Activated effector memory CD4-positive, alpha-beta T cell treated with anti-CD3 and anti-CD28 coated beads, Interleukin-2, amount 50 U/mL, for 16 hours (primary cell): Measurements from ENCODE around the gene ERC2.
"Not testable (repeated sequence)": the region's sequence is repeated elsewhere in the genome, so short reads cannot be mapped to it uniquely, and the experiment has no call there.

Experiments
- DNase-seq: peaks from one replicate; pipeline ENCODE4 v3.0.0-alpha.2; 2020

The ERC2 gene

DNA sequence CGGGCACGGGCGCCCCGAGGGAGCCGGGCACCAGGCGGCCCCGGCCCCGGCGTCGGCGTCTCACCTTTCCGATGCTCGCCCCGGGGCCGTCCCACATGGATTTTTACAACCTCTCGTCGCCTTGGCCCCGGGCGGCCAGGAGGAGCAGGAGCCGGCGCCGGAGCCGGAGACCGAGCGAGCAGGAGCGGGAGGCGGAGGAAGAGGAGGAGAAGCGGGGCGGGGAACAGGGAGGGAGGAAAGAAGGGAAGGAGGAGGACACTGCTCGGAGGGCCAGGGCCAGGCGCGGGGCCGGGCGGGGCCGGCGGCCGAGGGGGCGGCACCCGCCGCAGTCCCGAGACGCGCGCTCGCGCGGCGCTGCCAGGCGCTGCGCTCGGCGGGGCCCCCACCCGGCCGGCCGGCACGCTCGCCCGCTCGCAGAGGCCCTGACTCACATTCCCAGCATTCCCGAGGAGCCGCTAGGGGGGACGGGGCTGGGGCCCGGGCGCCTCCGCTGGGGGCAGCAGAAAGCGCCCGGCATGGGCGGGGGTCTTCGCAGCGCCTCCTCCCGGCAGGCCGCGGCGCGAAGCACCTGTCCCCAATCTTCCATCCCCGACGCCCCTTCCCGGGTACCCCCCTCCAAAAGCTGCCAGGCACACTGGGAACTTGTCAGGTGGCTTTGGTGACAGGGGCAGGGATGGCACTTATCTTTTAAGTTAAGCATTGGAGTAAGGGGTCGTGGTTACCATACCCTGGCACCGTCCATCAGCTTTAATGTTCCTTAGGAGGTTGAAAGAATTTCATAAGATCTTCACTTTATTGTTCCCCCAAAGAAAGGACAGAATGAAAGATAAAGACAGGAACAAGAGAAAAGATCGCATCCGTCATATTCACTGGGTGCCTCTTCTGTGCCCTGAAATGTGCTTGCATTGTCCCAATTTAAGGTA, at the start of gene ERC2:
Gene ERC2, minus strand, starts transcription at position 284 of the 923 bp plus-strand sequence.
- no peak for DNase-seq

DNA sequence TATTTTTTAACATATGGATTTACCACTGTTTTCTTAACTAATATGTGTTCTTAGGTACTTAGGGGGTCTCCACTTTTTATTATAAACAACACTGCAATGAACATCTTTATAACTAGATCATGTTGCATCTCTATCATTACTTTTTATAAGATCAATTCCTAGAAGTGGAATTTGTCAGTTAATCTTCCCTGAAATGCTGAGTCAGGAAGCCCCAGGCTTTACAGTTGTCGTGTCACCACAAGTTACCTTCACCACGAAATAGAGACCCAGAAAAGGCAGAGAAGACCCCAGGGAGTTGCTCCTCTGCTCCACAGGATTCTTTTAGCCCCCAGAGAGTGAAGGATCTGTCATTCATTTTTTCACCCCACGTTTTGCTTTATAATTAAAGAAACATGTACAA, 34.5 kb upstream of the ERC2 start:
- DNase-seq, result no peak

- not testable (repeated sequence) for DNase-seq
These were observed 28.1 kb upstream of the ERC2 start for GRCh38 chr3:56496376-56496775.

DNA sequence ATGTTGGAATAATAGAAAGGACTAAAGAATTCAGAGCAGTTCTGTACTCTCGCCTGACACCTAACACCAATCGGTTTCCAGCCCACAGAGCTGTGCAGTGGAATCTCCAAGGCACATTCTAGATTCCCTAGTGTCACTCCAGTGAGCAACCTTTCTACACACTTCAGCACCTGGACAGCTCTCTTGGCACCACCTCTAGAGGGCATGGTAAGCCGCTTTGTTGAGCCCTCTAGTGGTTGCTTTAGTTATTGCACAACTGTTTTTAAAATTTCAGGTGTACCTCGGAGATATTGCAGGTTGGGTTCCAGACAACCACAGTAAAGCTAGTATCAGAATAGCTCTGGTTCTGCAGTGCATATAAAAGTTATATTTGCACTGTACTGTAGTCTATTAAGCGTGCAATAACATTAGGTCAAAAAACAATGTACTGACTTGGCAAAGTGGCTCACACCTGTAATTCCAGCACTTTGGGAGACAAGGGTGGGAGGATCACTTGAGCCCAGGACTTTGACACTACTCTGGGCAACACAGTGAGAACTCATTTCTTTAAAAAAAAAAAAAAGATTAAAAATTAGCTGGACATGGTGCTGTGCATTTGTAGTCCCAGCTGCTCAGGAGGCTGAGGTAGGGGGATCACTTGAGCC, 26.5 kb upstream of the ERC2 start:
- peak; percentile 86 for DNase-seq

DNA sequence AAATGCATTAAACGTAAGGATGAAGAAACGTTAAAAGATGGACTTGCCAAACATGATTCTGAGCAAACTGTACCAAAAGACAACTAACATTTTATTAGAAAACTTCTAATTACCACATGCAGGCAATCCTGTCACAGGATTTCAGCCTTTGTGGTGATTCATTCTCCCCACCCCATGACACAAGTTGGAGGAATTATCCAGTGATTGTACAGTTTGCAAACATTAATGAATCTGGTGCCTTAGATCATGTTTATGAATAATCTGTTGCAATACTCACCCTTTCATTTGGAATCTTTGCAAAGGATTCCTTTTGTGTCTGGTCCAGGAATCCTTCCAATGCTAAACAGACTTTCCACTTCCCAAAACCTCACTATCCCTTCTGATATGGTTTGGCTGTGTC, 23.3 kb upstream of the ERC2 start:
- no peak for DNase-seq

- no peak for DNase-seq
These were observed 20.7 kb upstream of the ERC2 start for GRCh38 chr3:56488812-56489600.

- DNase-seq, result no peak
These were observed 16.3 kb upstream of the ERC2 start for GRCh38 chr3:56484525-56485032.

DNA sequence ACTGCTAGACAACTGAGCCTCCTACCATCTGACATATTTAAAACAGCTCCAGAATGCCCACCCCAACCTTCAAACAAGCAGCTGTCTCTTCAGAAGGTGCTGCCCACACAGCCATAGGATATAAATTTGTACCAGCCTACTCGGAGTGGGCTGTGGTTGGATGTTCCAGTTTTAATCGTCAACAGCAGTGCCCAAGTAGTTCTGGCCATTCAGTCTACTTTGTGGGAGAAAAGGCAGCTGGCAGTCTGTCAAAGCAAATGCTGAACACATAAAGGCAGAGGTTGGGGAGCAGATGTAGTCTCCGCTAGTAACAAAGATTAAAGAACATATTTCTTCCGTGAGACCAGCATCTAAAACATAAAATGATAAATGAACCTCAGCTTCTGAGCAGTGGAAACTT, 15.9 kb upstream of the ERC2 start:
- no peak for DNase-seq

- DNase-seq, result no peak
These were observed 9.4 kb upstream of the ERC2 start for GRCh38 chr3:56477646-56478045.

- DNase-seq, result no peak
These were observed 8.5 kb upstream of the ERC2 start for GRCh38 chr3:56476771-56477170.

GRCh38 chr3:56471771-56472170, 3.5 kb upstream of the ERC2 start:
- no peak for DNase-seq

DNA sequence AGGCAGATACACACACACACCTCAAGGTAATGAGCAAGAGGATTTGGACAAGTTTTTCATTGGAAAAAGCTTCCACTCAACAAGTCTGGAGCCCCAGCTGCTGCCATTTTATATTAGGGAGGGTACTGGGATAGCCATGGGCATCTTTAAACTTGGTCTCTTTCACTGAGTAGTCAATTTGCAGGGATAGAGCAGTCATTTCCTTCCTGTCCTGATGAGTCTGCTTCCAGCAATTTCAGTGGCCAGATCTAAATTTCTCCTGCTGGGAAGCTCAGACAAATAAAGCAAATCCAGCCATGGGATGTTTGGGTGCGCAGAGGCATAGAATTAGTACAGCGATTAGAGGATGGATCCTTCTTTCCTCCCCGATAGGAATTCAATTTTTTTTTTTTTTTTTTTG, 874 bp upstream of the ERC2 start:
- DNase-seq, result no peak

GRCh38 chr3:56467801-56468183, 475 bp downstream of the ERC2 start:
- DNase-seq, result no peak

- peak; percentile 66 for DNase-seq
These were observed 1.2 kb downstream of the ERC2 start for GRCh38 chr3:56467108-56467507.

DNA sequence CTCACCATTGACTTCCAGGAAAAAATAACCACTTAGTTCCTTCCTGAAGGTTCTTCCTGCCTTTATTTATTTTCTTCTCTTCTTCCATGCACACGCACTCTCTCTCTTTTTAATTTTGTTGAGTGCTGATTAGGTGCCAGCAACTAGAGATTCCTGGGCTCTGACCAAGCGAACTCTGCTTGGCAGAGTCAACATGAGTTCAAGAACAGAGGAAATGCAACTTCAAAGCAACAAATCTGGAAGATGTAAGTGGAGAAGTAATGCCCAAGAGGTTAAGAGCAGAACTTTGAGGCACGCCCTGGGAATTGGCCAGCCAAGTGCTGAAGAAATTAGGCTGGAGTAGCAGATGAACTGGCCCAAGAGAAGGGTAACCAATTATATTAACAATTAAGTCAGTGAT, 8.5 kb downstream of the ERC2 start:
- DNase-seq, result no peak

DNA sequence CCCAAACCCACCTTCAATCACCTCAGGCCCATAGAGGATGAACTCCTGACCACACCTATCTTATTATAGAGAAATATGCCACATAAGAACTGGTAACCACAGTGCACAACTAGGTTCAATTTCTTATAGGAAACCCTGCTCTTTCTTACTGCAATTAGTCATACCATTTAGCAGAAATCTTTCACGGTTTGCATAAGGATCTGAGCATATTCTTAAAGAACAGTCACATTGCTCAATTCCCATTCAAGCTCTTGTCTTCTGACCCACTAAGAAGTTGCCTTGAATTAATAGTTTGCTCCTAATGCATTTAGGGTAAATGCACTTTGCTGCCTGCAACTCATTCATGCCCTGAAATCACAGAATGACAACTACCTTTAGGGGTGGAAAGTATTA, 9.2 kb downstream of the ERC2 start:
- no peak for DNase-seq

- DNase-seq, result no peak
These were observed 9.7 kb downstream of the ERC2 start for GRCh38 chr3:56458496-56459103.

- DNase-seq, result no peak
These were observed 12.2 kb downstream of the ERC2 start for GRCh38 chr3:56456117-56456516.

DNA sequence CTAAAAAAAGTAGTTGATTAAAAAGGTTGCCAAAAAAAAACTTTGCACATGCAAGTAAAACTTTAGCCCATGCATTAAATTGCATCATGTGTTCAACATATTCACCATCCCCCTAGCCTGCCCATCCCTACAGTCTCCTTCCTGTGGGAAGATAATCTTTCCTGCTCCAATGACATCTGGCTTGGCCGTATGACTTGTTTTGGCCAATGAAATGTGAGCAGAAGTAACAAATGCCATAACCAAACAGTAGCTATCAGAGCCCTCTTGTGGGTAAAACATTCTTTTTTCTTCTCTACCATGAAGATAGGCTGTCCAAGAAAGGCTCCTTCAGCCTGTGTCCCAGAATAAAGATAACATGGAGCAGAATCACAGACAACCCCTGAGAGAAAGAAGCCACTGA, 15.3 kb downstream of the ERC2 start:
- DNase-seq, result no peak

DNA sequence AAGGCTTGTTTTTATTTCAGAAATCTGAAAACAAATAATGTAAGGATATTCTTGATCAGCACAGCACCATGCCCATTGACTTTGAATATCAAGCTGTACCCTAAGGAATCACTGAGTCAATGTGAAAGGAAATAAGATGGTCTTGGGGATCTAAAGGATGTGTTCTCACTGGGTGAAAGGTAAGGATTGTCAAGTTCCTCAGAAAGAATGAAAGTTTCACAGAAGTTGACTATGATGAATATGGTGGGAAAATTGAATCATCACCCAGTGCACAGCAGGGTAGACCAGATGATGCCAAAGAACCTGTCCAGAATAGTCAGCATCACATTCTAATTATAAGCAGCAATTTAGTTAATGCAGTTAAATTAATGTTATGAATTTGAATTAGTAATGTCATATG, 16.2 kb downstream of the ERC2 start:
- DNase-seq, result no peak

DNA sequence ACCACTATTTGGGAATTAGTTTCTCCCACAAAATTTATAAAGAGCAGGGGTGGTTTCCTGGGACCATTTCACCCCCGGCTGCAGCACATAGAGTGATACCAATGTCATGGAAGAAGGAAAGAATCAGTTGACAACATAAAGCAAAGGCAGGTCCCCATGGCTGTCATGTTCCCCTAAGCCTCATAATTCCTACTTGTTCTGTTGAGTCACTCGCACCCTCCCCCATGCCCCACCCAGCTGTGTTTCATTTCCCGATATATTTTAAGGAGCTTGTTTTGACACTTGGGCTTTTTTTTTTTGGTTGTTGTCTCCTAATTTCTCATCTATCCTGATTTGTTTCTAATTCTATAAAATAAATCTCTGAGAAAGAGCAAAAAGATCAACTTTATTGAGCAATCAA, 24.9 kb downstream of the ERC2 start:
- no peak for DNase-seq

DNA sequence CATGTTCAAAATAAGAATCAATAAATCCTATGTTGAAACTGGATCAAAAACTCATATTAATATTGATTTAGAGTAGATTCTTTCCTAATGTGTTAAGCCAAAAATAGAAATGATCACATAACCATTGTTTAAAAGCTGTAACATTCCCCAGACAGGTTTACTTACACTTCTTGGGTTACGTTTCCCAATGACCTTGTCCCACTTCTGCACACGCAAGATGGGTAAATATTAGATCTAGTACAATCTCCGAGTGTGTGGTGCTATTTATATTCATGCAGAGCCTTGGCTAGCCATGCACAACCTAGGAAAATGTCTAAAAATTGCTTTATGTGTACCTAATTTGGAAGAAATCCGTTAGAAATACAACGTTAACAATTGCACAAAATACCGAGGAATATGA, 39.6 kb downstream of the ERC2 start:
- DNase-seq, result no peak

- DNase-seq, result no peak
These were observed 43.4 kb downstream of the ERC2 start for GRCh38 chr3:56424885-56425284.
